Raji (cell line): ENCODE results near the gene ARHGAP10.

ENCODE experiments used
- POLR2A ChIP-seq: IDR thresholded peaks from 2 replicates; pipeline ENCODE4 v1.6.1; 2011; ENCODE audit warnings: low read depth, low read length, control low read depth; ENCODE audit not compliant: insufficient read depth

The ARHGAP10 gene

DNA sequence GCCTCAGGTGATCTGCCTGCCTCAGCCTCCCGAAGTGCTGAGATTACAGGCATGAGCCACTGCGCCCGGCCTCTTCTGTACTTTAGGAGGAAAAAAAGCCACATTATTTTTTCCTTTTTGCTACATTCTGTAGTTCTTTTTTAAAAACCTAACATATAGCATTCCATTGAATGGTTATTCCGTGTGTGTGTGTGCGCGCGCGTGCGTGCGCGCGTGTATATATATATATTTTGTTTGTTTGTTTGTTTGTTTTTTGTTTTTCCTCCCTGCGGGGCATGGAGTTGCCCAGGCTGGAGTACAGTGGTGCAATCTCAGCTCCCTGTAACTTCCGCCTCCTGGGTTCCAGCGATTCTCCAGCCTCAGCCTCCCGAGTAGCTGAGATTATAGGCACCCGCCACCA lies 59.5 kb downstream of the ARHGAP10 start:
- TF ChIP-seq POLR2A = no peak

DNA sequence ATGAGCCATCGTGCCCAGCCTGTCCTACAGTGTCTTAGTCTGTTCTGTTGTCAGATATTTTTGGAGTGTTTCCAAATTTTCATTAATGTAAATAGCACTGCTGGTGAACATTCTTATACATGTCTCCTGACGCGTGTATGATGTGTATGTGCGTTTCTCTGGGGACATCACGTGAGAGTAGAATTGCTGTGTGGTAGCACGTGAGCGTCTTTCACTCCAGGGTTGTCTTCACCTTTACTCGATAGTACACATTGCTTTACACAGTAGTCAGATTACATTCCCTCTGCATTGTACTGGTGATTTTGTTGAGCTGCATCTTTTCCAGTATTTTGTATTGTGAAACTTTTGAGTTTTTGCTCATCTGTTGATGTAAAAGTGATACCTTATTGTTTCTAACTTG lies 60.0 kb downstream of the ARHGAP10 start:
- no peak for TF ChIP-seq POLR2A

DNA sequence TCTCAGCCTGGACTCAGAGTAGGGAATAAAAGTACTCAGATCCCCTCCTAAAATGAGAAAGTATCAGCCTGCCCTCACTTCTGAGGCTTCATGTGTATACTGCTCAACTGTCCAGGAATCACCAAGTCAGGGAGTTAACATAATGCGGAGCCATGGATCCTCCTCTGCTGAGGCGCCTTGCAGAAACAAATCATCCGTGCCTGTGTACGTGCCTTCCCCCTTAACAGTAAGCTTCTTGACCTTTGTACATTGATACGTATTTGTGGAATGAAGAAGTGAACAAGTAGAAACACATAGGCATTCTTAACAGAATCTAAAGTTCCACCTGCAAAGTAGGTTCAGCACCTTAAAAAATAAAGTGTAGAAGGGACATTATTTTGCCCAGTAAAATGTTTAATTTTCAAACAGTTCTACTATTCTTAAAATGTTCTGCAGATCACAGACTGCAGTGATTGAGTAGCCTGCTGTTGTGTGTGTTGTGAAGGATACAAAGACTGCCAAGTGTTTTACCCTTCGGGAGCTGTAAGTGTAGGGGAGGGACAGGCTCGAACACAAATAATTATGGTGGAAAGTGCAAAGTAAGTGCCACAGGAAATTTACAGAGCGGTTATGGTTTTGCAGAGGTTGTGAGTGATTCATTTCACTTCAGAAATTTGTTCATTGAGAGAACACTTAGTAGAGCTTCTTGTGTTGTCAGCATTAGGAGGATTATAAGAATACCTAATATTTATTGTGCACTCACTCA lies 61.9 kb downstream of the ARHGAP10 start:
- TF ChIP-seq POLR2A = no peak

DNA sequence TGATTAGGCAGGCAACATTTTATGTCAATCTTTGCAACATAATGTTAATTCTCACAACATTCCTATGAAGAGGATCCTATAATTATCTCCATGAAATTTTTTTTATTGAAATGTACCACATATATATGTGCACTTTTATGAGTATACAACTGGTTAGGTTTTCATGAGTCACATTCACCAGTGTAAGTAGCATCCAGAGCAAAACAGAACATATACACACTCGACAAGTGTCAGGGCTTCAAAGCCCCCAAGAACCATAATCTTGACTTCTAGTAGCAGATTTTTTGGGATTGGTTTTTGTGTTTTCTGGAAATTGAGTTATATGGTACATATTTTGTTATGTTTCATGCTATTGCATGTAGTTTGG lies 62.4 kb downstream of the ARHGAP10 start:
- TF ChIP-seq POLR2A = no peak

DNA sequence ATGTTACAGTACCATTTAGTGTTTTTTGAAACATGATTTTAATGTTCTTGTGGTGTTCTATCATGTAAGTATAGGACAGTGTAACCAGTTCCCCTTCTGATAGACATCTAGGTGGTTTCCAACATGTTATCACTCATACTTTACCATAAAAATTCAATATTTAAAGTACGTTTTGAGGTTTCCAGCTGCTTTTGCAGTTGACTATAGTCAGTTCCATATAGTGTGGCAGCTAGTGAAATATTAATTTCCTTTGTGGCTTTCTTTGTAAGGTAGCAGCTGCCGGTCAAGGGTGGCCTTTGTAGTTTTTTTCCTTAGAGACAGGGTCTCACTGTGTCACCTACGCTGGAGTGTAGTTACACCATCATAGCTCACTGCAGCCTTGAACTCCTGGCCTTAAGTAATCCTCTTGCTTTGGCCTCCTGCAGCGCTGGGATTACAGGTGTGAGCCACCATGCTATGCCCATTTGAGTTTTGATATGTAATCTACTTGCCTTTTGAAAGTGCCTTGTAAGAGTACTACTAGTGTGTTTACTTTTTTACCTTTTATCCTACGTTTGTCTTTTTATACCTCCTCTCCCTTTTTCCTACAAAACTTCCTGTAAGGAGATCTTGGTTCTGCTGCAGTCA lies 63.0 kb downstream of the ARHGAP10 start:
- TF ChIP-seq POLR2A = no peak

DNA sequence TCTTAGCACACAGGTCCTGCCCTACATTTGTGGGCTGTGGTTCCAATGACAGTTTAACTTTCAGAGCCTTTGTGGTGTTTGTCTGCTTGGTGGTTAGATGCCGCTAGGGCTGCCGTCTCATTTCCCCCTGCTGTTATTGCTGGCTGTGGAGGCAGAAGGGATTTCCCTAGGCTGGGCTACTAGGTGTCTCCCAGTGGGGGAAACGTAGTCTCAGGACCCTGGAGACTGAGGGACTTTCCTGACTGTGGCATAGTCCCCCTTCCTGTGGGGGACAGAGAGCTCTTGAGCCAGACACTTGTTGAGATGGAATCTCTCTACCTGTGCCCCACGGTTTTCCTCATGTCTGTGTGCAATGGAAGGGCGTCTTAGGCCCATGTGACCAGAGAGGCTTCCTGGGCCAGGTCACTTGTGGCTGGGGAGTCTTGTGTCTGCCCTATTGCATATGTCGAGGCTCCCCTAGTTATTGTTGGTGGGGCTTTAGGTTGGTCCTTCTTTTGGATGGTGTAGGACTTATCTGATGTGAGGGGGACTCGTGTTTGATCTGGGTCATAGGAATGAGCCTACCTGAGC lies 68.2 kb downstream of the ARHGAP10 start:
- TF ChIP-seq POLR2A = peak; percentile 30; the same call in 1 of the 2 replicates

DNA sequence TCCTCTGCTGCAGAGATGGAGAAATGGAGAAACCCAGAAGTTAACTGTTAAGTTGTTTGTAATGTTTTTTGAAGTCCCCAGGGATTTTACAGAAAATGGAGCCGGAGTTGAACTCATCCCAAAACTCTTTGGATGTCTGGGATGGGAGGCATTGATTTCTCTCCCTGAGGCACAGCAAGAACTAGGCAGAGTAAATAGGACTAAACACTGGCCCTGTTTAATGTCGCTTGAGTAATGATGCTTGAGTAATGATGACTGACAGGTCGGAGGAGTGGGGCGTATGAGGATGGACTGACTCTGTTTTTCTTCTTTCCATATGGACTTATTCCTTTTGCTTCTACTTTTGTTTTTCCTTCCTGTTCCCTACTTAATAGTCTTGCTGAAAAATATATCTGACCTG lies 69.9 kb downstream of the ARHGAP10 start:
- no peak for TF ChIP-seq POLR2A

DNA sequence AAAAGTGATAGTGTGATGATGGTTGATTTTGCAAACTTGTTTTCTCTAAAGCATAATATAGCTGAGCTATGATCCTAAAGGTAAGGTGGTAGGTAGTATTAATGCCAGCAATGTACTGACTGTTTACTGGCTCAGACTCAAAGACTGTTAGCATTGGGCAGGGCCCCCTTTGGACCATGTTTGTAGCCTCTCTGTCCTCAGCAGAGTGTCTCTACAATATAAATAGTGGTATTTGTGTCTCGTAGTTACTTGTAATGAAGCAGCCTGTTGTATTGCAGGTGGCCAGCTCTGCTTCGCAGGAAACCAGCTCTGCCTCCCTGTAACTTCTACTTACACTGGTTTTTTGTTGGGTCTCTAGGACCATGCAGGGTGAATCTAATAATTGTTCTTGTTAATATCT lies 70.5 kb downstream of the ARHGAP10 start:
- TF ChIP-seq POLR2A = no peak

DNA sequence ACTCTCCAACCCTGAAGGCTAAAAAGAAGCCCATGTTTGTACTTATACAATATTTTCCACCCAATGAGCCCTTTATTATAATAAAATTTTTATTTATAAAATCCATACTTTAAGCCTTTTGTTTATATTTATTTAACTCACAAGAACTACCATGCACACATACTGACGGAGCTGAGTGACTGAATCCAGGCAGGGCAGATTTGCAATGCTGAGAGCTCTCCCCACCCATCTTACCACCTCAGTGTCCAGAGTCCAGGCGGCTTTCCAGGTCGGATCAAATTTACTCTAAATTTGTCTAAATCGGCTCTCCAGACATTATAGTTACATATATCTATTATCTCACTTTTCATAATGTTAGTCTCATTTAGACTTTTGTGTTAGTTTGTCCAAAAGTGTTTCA lies 74.1 kb downstream of the ARHGAP10 start:
- no peak for TF ChIP-seq POLR2A

DNA sequence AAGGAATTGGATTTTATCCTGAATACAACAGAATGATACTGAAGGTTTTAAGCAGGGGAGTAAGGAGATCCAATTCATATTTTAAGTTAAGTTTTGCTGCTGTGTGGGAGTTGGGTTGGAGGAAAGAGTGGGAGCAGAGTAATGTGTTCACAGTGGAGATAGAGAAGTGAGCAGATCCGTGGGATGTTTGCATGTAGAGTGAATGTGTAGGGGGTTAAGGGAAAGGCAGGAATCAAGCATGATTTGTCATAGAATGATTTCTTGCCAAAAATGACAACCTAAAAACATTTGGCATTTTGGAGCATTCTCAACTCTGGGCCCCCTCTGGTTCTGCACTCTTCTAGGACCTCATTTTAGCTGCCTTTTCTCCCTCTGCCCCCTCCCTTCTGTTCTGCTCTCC lies 76.6 kb downstream of the ARHGAP10 start:
- no peak for TF ChIP-seq POLR2A

DNA sequence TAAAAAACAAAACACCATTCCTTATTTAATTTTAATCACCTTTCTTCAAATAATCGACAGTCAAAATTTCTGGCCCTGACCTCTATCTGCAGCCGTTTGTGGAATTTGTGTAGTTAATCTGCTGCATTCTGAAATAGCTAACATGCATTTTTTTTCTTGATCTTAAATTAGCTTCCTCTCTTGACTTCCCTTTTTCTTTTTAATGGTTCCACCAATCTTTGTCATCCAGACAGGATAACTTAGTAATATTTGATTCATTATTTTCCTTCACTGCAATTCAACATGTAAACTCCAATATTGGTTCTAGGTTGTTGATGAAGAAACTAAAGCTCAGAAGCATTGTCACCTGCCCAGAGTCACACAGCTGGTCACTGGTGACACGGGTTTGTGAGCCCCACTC lies 77.3 kb downstream of the ARHGAP10 start:
- TF ChIP-seq POLR2A = no peak

DNA sequence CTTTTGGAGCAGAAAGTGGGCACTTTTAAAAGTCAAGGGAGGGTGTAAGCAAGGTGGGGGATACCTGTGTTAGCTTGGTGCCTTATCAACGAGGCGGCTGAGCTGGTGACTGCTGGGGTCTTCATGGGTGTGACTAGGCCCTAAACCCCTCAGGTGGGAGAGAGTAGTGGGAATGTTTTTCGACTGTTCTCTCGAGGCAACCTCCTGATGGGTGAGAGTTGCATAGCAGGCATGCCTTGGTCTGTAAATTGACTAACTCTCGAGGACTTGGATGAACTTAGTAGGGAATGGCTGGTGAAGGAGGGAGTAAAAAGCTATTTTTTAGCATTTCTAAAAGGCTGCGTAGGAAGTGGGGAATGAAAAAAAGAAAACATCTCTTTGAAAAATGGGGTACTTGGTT lies 80.0 kb downstream of the ARHGAP10 start:
- TF ChIP-seq POLR2A = no peak

DNA sequence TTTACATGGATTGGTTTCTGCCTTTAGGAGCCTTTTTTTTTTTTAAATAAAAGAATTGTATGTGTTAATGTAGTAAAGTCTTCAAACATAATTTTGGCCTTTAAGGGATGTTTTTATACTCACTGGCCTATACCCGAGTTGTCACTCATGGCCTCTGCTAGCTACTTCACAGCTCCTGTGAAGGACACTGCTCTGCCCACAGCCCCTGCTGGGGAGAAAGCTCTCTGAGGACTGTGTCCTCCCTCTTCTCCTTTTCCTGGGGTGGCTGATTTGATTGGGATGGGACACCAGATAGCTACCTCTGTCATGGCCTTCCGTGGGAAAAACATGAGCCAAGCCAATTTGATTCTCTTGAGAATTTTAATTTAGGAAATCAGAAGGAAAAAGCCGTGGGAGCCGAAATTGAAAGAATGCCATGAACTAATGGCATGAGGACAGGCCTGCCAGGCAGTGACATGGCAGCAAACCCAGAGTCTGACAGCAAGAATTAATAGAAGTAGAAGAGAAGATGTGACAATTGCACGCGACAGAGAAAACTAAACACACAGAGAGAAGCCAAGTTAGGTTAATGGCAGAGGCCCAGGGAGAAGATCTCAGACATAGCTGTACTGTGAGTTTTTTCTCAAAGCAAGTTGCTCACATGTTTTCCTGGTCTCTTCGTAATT lies 81.4 kb downstream of the ARHGAP10 start:
- TF ChIP-seq POLR2A = no peak

DNA sequence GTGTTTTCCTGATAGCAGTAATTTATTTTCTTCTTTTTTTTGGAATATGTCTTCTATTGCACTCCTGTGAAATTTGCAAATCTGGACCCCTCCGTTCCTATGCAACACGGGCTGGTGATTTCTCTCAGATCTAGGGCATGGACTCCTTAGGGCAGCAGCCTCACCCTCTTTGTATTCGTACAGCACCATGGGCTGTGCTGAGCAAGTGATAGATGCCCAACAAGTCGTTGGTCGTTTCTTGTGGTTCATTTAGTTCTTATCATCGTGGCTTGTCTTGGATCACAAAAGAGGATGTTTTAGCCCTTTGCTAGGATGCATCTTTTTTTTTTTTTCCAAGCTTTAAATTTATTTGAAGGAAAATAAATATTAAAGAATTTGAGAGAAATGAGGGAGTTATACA lies 82.1 kb downstream of the ARHGAP10 start:
- TF ChIP-seq POLR2A = no peak

DNA sequence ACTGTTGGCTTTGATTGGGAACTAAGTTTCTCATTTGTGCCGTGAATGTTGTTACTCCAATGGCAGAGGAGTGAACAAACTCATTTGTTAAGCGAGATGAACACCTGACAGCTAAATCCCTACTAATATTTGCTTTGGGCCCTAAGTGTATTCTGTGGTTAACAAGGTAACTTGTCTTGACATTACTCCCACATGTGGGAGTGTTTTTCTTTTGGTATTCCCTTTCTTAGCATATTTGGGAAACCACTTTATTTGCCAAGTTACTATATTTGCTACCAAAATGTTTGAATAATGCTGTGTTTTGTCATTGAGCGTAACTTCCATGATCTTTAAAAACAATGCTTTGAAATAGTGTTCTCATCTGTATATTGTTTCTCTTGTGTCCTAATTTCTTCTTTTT lies 82.5 kb downstream of the ARHGAP10 start:
- no peak for TF ChIP-seq POLR2A

DNA sequence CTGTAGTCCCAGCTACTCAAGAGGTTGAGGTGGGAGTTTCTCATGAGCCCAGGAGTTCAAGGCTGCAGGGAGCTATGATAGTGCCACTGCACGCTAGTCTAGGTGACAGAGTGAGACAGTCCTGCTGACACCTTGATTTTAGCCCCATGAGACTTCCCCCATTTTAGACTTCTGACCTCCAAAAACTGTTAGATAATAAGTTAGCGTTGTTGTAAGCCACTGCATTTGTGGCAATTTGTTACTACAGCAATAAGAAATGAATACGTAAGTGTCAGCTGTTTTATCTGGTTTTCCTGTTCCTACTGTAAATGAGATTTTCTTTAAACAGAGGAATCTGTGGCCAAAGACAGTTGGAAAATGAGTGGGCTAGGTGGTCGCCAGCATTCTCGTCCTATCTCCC lies 83.9 kb downstream of the ARHGAP10 start:
- TF ChIP-seq POLR2A = no peak
